Measurements from ENCODE around the gene AR. TPM values are rescaled to one million over a fixed set of nuclear protein-coding genes. Genes with fewer than 3 reads are reported as not detected.

The AR gene
- total and polyA plus RNA-seq, 4 donors: 2.8 to 67.4 (median 22.9) TPM

DNA sequence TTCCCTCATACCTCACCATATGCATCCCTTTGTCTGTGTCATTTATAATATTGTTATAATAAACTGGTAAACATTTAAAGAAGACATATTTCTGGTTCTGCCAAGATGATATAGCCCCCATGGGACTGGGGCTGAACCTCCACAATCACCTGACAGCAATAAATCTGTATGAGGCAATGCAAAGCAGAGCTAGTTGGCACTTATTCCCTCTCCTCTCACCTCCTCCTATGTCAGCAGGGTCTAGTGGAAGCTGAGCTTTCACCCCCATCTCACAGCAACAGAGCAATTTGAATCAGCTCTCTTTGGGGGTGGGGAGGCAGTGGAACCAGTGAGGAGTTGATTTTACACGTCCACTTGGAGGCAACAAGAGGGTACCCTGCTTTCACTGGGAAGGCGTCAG is 206.9 kb downstream of the AR start (continued):
- TF ChIP-seq, protein P1, sequence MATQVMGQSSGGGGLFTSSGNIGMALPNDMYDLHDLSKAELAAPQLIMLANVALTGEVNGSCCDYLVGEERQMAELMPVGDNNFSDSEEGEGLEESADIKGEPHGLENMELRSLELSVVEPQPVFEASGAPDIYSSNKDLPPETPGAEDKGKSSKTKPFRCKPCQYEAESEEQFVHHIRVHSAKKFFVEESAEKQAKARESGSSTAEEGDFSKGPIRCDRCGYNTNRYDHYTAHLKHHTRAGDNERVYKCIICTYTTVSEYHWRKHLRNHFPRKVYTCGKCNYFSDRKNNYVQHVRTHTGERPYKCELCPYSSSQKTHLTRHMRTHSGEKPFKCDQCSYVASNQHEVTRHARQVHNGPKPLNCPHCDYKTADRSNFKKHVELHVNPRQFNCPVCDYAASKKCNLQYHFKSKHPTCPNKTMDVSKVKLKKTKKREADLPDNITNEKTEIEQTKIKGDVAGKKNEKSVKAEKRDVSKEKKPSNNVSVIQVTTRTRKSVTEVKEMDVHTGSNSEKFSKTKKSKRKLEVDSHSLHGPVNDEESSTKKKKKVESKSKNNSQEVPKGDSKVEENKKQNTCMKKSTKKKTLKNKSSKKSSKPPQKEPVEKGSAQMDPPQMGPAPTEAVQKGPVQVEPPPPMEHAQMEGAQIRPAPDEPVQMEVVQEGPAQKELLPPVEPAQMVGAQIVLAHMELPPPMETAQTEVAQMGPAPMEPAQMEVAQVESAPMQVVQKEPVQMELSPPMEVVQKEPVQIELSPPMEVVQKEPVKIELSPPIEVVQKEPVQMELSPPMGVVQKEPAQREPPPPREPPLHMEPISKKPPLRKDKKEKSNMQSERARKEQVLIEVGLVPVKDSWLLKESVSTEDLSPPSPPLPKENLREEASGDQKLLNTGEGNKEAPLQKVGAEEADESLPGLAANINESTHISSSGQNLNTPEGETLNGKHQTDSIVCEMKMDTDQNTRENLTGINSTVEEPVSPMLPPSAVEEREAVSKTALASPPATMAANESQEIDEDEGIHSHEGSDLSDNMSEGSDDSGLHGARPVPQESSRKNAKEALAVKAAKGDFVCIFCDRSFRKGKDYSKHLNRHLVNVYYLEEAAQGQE (IDR thresholded peaks at IDR 0.05): no peak
- TF ChIP-seq JUND (IDR thresholded peaks at IDR 0.05) (no peak), TAF1 (conservative IDR thresholded peaks at IDR 0.05) (no peak)
- TF ChIP-seq, protein P2, sequence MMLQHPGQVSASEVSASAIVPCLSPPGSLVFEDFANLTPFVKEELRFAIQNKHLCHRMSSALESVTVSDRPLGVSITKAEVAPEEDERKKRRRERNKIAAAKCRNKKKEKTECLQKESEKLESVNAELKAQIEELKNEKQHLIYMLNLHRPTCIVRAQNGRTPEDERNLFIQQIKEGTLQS (IDR thresholded peaks at IDR 0.05): no peak

DNA sequence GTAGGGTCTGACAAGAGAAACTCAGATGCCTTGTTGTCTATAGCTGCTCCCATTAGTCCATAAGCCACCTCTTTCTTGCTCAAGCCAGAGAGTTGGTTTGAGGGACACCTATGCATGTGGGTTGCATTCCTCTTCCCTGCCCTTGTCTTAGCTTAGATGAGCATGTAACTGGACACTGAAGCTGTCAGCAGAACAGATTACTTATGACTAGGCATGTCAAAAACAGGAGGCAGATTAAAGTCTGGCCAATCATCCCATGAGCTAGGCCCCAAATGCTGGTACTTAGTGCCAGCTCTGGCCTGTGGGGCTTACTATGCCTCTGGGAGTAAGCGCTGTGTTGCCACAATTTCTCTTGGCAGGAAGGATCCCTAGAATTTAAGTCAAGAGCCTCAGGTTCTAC is 215.2 kb downstream of the AR start:
- TF ChIP-seq, protein P2 (IDR thresholded peaks at IDR 0.05): no peak
- TF ChIP-seq HNF4G (IDR thresholded peaks at IDR 0.05) (no peak), HNF4A (conservative IDR thresholded peaks at IDR 0.05) (no peak), TAF1 (conservative IDR thresholded peaks at IDR 0.05) (no peak), NR2F2 (IDR thresholded peaks at IDR 0.05) (no peak), FOXA2 (IDR thresholded peaks at IDR 0.05) (no peak), JUND (IDR thresholded peaks at IDR 0.05) (no peak), RXRA (IDR thresholded peaks at IDR 0.05) (no peak), SP1 (IDR thresholded peaks at IDR 0.05) (no peak), EGR1 (IDR thresholded peaks at IDR 0.05; ENCODE audit: low read depth in 2 of 2) (no peak), FOXA1 (IDR thresholded peaks at IDR 0.05) (no peak), RAD21 (IDR thresholded peaks at IDR 0.05) (no peak), GABPA (IDR thresholded peaks at IDR 0.05 in 1 of 2, conservative IDR thresholded peaks at IDR 0.05 in 1 of 2) (no peak), YY1 (IDR thresholded peaks at IDR 0.05) (no peak)
- TF ChIP-seq, protein P3, sequence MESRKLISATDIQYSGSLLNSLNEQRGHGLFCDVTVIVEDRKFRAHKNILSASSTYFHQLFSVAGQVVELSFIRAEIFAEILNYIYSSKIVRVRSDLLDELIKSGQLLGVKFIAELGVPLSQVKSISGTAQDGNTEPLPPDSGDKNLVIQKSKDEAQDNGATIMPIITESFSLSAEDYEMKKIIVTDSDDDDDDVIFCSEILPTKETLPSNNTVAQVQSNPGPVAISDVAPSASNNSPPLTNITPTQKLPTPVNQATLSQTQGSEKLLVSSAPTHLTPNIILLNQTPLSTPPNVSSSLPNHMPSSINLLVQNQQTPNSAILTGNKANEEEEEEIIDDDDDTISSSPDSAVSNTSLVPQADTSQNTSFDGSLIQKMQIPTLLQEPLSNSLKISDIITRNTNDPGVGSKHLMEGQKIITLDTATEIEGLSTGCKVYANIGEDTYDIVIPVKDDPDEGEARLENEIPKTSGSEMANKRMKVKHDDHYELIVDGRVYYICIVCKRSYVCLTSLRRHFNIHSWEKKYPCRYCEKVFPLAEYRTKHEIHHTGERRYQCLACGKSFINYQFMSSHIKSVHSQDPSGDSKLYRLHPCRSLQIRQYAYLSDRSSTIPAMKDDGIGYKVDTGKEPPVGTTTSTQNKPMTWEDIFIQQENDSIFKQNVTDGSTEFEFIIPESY (IDR thresholded peaks at IDR 0.05): no peak
- TF ChIP-seq, protein P4, sequence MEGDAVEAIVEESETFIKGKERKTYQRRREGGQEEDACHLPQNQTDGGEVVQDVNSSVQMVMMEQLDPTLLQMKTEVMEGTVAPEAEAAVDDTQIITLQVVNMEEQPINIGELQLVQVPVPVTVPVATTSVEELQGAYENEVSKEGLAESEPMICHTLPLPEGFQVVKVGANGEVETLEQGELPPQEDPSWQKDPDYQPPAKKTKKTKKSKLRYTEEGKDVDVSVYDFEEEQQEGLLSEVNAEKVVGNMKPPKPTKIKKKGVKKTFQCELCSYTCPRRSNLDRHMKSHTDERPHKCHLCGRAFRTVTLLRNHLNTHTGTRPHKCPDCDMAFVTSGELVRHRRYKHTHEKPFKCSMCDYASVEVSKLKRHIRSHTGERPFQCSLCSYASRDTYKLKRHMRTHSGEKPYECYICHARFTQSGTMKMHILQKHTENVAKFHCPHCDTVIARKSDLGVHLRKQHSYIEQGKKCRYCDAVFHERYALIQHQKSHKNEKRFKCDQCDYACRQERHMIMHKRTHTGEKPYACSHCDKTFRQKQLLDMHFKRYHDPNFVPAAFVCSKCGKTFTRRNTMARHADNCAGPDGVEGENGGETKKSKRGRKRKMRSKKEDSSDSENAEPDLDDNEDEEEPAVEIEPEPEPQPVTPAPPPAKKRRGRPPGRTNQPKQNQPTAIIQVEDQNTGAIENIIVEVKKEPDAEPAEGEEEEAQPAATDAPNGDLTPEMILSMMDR (IDR thresholded peaks at IDR 0.05; ENCODE audit: low read depth, low read length, missing input control): no peak
- TF ChIP-seq, protein P1 (IDR thresholded peaks at IDR 0.05): no peak
- TF ChIP-seq, protein P5, sequence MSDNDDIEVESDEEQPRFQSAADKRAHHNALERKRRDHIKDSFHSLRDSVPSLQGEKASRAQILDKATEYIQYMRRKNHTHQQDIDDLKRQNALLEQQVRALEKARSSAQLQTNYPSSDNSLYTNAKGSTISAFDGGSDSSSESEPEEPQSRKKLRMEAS (IDR thresholded peaks at IDR 0.05): no peak
- Histone ChIP-seq H3K4me1 (ENCODE audit: control insufficient read depth in 4 of 4, insufficient read depth in 4 of 4, low read length in 3 of 4) (no peaks in the 10 kb centered on the region), H3K36me3 (ENCODE audit: control insufficient read depth in 4 of 4, insufficient read depth in 3 of 4, low read depth in 1 of 4, low read length in 3 of 4) (no peaks in the 10 kb centered on the region), H3K27me3 (ENCODE audit: control insufficient read depth in 4 of 4, insufficient read depth in 4 of 4, low read length in 3 of 4) (no peaks in the 10 kb centered on the region), H3K9ac (ENCODE audit: low read depth in 1 of 2, low read length in 2 of 2) (no peak overlapping the region), H3K4me3 (ENCODE audit: low read depth in 1 of 3, low read length in 3 of 3) (no peak overlapping the region), H3K27ac (ENCODE audit: low read depth in 1 of 2, low read length in 2 of 2) (no peak overlapping the region), H3K9me3 (ENCODE audit: control insufficient read depth in 4 of 4, low read length in 3 of 4) (no peaks in the 10 kb centered on the region)
- 100% methylated on average over 1 of the region's 1 CpG for WGBS
- DNase-seq (ENCODE audit: low spot score): no peak

All from liver (tissue), 9 donors.